Retinal pigment epithelial cell (primary cell): ENCODE measurements around the gene PLIN1.

Experiments
- DNase-seq: peaks from one replicate; pipeline ENCODE4 v3.0.0-alpha.2; 2010; ENCODE audit warnings: low read depth
- H3K4me3 ChIP-seq: 2 replicates; pipeline ENCODE4 v1.5.1; 2011; ENCODE audit warnings: mild to moderate bottlenecking, low read length, control low read depth, moderate library complexity
- TF ChIP-seq, protein P1 (sequence below): conservative IDR thresholded peaks from 2 replicates; pipeline ENCODE4 v1.5.1; 2011; ENCODE audit warnings: low read depth, low read length, control low read depth, inconsistent platforms

Gene PLIN1

GRCh38 chr15:89667706-89667960 lies 11.5 kb downstream of the PLIN1 start:
- TF ChIP-seq, protein P1, sequence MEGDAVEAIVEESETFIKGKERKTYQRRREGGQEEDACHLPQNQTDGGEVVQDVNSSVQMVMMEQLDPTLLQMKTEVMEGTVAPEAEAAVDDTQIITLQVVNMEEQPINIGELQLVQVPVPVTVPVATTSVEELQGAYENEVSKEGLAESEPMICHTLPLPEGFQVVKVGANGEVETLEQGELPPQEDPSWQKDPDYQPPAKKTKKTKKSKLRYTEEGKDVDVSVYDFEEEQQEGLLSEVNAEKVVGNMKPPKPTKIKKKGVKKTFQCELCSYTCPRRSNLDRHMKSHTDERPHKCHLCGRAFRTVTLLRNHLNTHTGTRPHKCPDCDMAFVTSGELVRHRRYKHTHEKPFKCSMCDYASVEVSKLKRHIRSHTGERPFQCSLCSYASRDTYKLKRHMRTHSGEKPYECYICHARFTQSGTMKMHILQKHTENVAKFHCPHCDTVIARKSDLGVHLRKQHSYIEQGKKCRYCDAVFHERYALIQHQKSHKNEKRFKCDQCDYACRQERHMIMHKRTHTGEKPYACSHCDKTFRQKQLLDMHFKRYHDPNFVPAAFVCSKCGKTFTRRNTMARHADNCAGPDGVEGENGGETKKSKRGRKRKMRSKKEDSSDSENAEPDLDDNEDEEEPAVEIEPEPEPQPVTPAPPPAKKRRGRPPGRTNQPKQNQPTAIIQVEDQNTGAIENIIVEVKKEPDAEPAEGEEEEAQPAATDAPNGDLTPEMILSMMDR, result no peak
- no peak overlapping the region for H3K4me3 ChIP-seq
- DNase-seq, result no peak

DNA sequence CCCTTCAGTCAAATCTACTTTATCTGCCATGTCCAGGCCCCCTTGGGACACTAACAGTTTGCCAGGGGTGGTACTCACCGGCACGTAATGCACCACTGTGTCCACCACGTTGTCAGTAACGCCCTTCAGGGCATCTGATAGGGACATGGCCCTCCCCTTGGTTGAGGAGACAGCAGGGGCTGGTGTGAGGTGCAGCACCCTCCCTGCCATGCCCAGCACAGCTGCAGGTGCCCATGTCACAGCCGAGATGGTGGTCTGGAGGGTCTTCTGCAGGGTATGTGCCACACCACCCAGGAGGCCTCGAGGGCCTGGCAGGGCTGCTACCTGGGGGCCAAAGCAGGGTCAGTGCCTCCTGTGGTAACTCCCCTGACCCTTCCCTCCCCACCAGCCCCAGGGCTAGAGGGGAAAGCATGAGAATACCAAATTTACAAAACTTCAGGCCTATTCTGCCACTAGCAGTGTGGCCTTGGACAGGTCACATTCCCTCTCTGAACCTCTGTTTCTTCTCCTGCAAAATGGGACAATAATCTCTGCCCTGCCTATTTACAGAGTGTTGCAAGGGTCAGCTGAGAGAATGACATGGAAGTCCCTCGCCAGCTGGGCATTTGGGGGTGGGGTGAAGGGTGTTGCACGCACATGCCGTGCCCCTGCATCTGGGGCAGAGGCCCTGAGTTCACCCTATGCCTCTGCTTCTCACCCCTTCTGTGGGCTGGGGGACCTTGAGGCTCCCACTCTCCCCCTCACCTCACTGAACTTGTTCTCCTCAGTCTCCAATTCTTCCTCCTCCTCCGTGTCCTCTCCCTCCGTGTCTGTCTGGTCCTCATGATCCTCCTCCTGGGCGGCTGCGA lies 12.1 kb downstream of the PLIN1 start:
- no peak overlapping the region for H3K4me3 ChIP-seq
- no peak for DNase-seq
- TF ChIP-seq, protein P1, result no peak

- TF ChIP-seq, protein P1, result no peak
- no peak overlapping the region for H3K4me3 ChIP-seq
- no peak for DNase-seq
These were observed 12.8 kb downstream of the PLIN1 start for GRCh38 chr15:89666184-89666857.

DNA sequence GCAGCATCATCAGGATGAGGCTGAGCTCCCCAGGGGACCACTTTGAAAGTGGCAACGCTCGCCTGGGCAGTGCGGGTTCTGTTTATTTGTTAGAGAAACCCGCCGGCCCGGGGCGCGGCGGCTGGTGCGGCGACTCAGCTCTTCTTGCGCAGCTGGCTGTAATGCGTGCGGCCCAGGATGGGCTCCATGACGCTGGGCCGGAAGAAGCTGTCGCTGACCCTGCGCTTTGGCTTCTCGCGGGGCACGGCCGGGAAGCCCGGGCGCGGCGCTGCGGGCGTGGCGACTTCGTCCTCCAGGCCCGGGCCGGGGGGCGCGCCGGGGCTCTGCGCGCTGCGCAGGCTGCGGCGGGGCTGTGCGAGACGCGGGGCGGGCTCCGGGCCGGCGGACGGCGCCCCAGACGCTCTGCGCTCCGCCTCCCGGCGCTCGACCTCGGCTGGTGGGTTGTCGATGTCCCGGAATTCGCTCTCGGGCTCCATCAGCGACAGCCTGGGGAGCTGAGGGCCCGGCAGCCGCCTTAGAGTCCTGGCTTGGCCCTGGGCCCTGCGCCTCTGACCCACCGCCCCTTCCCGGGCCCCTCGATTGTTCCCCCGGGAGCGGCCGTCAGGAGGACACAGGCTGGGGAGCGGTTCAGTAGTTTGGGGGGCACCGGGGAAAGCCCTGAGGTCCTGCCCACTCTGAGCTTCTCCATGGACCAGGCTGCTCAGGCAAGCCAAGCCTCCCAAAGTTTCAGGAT lies 13.6 kb downstream of the PLIN1 start:
- TF ChIP-seq, protein P1, result no peak
- H3K4me3 ChIP-seq, result peak overlapping the region; percentile 44
- no peak for DNase-seq

- no peak for DNase-seq
- TF ChIP-seq, protein P1, result no peak
- H3K4me3 ChIP-seq, result peak overlapping the region; percentile 44
These were observed 14.5 kb downstream of the PLIN1 start for GRCh38 chr15:89664441-89665350.

- TF ChIP-seq, protein P1, result no peak
- no peak overlapping the region for H3K4me3 ChIP-seq
- DNase-seq, result no peak
These were observed 16.1 kb downstream of the PLIN1 start for GRCh38 chr15:89662893-89663626.
